Sigmoid colon (tissue), 4 donors: ENCODE data around the gene DOCK3.
A peak's percentile ranks its signal among the peaks of the same experiment; 100 is the strongest.

ENCODE experiments used
- CTCF ChIP-seq, 4 experiments: fragments of 450-650 bp in 3 of 4; fragments of 200-600 bp in 1 of 4; IDR thresholded peaks; one replicate each; pipeline ENCODE4 v1.5.1; 2016 to 2019; ENCODE audit warnings: antibody characterized with exemption in 4 of 4, mild to moderate bottlenecking in 3 of 4, moderate library complexity in 2 of 4
- EP300 ChIP-seq, 4 donors: sonication (generic); formaldehyde crosslinking; IDR thresholded peaks; one replicate each; pipeline ENCODE4 v1.6.1; 2017; ENCODE audit warnings: antibody characterized with exemption in 4 of 4
- POLR2A ChIP-seq, 2 donors: fragments of 450-650 bp; IDR thresholded peaks; one replicate each; pipeline ENCODE4 v1.6.1; 2016; ENCODE audit warnings: antibody characterized with exemption in 2 of 2, mild to moderate bottlenecking in 2 of 2, moderate library complexity in 2 of 2
- POLR2AphosphoS5 ChIP-seq, 4 donors: sonication (generic); formaldehyde crosslinking; IDR thresholded peaks; one replicate each; pipeline ENCODE4 v1.6.1; 2017; ENCODE audit warnings: antibody characterized with exemption in 4 of 4

DNA sequence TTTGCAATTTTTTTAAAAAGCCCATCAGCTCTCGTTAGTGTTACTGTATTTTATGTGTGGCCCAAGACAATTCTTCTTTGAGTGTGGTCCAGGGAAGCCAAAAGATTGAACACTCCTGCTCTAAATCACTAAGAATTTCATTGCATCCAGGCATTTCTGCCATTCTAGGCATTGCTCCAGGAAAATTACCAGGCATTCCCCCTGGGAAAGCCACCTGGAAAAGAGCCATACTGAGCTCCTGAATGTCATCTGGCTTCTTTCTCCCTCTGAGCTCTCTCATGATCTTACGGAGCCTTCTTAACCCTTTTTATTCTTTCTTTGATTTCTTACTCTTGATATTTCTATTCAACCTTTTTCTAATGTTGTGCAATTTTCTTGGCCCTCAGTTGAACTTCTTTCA lies 202.2 kb downstream of the DOCK3 start:
- no peak for TF ChIP-seq CTCF (IDR thresholded peaks at IDR 0.05)
- TF ChIP-seq POLR2A (IDR thresholded peaks at IDR 0.05), result no peak
- peak in 3 of 4 donors; percentile 44 to 82 (median 77) for TF ChIP-seq POLR2AphosphoS5 (IDR thresholded peaks at IDR 0.05)
- TF ChIP-seq EP300 (IDR thresholded peaks at IDR 0.05), result no peak
